Heart left ventricle (tissue), 13 donors: ENCODE data around the gene POTEC.
"Not testable (repeated sequence)": the region's sequence is repeated elsewhere in the genome, so short reads cannot be mapped to it uniquely, and the experiment has no call there.

Experiments
- POLR2A ChIP-seq, 2 donors: fragments of 450-650 bp; IDR thresholded peaks; one replicate each; pipeline ENCODE4 v1.6.1; 2017; ENCODE audit warnings: antibody characterized with exemption in 2 of 2, mild to moderate bottlenecking in 2 of 2, moderate library complexity in 2 of 2
- TF ChIP-seq, protein P1 (sequence below), 12 donors: fragments of 200-600 bp; sonication (generic) in 4 of 12; IDR thresholded peaks; one replicate each; pipeline versions ENCODE4 v1.5.0 to v1.8.0; 2018 to 2022; ENCODE audit warnings: antibody characterized with exemption in 12 of 12, mild to moderate bottlenecking in 5 of 12
- donor health status: ischemic (EF 13 %, LVEDD 7.1; RV severe dilation, severe dysfunction).
- donor health status: DM: no; HTN: yes; CAD: no.
- donor health status: DM: no; HTN: no; CAD: no.
- donor health status: ischemic (EF 25% LVEDD 6.9; RV normal size, moderate dysfunction).
- donor health status: ischemic (EF 25% LVEDD 5.7; RV mildly dilated, moderate dysfunction).
- donor health status: ischemic (EF 35%, LVEDD 5.7; RV mildly dilated, moderate dysfunction).
- donor health status: nonischemic (EF 11% LVEDD 7.7; RV severe dilation, severe dysfunction).
- donor health status: DM: yes; HTN: yes; CAD: no.
- donor health status: PGD.
- donor health status: ischemic (EF 29% LVEDD 5.4; RV normal size, mild dysfunction).
- donor health status: nonischemic (EF 23%, LVEDD 6.1; RV moderate dilation, normal function).

GRCh38 chr18:14471286-14471685 is 72.1 kb downstream of the POTEC start:
- TF ChIP-seq, protein P1, sequence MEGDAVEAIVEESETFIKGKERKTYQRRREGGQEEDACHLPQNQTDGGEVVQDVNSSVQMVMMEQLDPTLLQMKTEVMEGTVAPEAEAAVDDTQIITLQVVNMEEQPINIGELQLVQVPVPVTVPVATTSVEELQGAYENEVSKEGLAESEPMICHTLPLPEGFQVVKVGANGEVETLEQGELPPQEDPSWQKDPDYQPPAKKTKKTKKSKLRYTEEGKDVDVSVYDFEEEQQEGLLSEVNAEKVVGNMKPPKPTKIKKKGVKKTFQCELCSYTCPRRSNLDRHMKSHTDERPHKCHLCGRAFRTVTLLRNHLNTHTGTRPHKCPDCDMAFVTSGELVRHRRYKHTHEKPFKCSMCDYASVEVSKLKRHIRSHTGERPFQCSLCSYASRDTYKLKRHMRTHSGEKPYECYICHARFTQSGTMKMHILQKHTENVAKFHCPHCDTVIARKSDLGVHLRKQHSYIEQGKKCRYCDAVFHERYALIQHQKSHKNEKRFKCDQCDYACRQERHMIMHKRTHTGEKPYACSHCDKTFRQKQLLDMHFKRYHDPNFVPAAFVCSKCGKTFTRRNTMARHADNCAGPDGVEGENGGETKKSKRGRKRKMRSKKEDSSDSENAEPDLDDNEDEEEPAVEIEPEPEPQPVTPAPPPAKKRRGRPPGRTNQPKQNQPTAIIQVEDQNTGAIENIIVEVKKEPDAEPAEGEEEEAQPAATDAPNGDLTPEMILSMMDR (IDR thresholded peaks at IDR 0.05) = not testable (repeated sequence)
- not testable (repeated sequence) for TF ChIP-seq POLR2A (IDR thresholded peaks at IDR 0.05)
